ENCODE measurements around the gene ZNF502.

Gene ZNF502

GRCh38 chr3:44764248-44764647, 51.8 kb downstream of the ZNF502 start:
- in situ Hi-C loops (cut with MboI; ENCODE audit: low sequenced_read_pairs): no loop called here

GRCh38 chr3:44771424-44772098, 59.1 kb downstream of the ZNF502 start:
- in situ Hi-C loops (cut with MboI; ENCODE audit: low sequenced_read_pairs): no loop called here

- in situ Hi-C loops (cut with MboI; ENCODE audit: low sequenced_read_pairs): no loop called here
Measured at GRCh38 chr3:44772099-44772442, 59.6 kb downstream of the ZNF502 start.
